Endothelial cell of umbilical vein (primary cell): ENCODE measurements around the gene SATB2. TPM values are rescaled to one million over a fixed set of nuclear protein-coding genes. Genes with fewer than 3 reads are reported as not detected.

Source experiments
- BruUV-seq: library from RNA; stranded (reverse); fragments of 400-500 nt; replicated peaks from 2 replicates; lab custom pipeline; 2021; lab: Mats Ljungman, UMichigan
- CTCF ChIA-PET: fragments of 300-600, 350-600 bp; sonication (Branson Sonifier 250); formaldehyde crosslinking; loops from one replicate; lab custom pipeline; 2021; ENCODE audit warnings: antibody characterized with exemption, inconsistent platforms; lab: Charles Lee
- POLR2A ChIA-PET: fragments of 300-600, 350-600 bp; sonication (Branson Sonifier 250); formaldehyde crosslinking; loops from one replicate; lab custom pipeline; 2021; ENCODE audit warnings: antibody characterized with exemption, inconsistent platforms; lab: Charles Lee
- DNase-seq: peaks from one replicate; pipeline ENCODE4 v3.0.0-alpha.2; 2011; ENCODE audit warnings: low read depth, low spot score
- FAIRE-seq: peaks from 2 replicates; lab custom pipeline; 2011; peaks lifted over from hg19 to GRCh38; lab: Jason Lieb, UNC
- H2AFZ ChIP-seq: 2 replicates; pipeline ENCODE4 v1.6.0; 2012; ENCODE audit warnings: low read depth, low read length, control low read depth, inconsistent platforms
- H3K27ac ChIP-seq: 2 replicates; pipeline ENCODE4 v1.5.1; 2011; ENCODE audit warnings: low read depth, mild to moderate bottlenecking, control low read depth, low read length, moderate library complexity; ENCODE audit not compliant: insufficient read depth
- H3K27me3 ChIP-seq, 2 experiments: 2 replicates each; pipeline versions ENCODE4 v1.6.0 to v1.6.1; 2011; ENCODE audit warnings: low read length in 2 of 2, mixed read lengths in 1 of 2; ENCODE audit not compliant: control insufficient read depth in 2 of 2, insufficient read depth in 2 of 2
- H3K36me3 ChIP-seq, 2 experiments: 2 replicates in 1 of 2; 3 replicates in 1 of 2; pipeline ENCODE4 v1.5.1; 2011; ENCODE audit warnings: low read length in 2 of 2, mild to moderate bottlenecking in 1 of 2, moderate library complexity in 1 of 2; ENCODE audit not compliant: control insufficient read depth in 2 of 2, insufficient read depth in 2 of 2; ENCODE audit errors: extremely low read depth in 1 of 2
- H3K4me1 ChIP-seq: 3 replicates; pipeline ENCODE4 v1.5.1; 2011; ENCODE audit warnings: mild to moderate bottlenecking, low read length; ENCODE audit not compliant: control insufficient read depth, insufficient read depth; ENCODE audit errors: extremely low read depth
- H3K4me2 ChIP-seq: 2 replicates; pipeline ENCODE4 v1.6.1; 2011; ENCODE audit warnings: low read length, control low read depth, mixed read lengths; ENCODE audit not compliant: insufficient read depth
- H3K4me3 ChIP-seq, 3 experiments: fragments of 200-600 bp in 1 of 3; sonication (generic), shearing (Covaris generic) in 1 of 3; replicated peaks in 1 of 3; 2 replicates each; pipeline ENCODE4 v1.5.1; 2011 to 2016; ENCODE audit warnings: control low read depth in 3 of 3, low read length in 3 of 3, mild to moderate bottlenecking in 2 of 3, inconsistent platforms in 1 of 3, low read depth in 1 of 3, moderate library complexity in 1 of 3; ENCODE audit not compliant: insufficient read depth in 1 of 3
- H3K79me2 ChIP-seq: 2 replicates; pipeline ENCODE4 v1.6.0; 2012; ENCODE audit warnings: low read length, inconsistent platforms; ENCODE audit not compliant: control insufficient read depth, insufficient read depth
- H3K9ac ChIP-seq: replicated peaks from 2 replicates; pipeline ENCODE3; 2011; ENCODE audit warnings: low read length, control low read depth; ENCODE audit not compliant: insufficient read depth; ENCODE audit errors: extremely low read depth
- H3K9me1 ChIP-seq: replicated peaks from 3 replicates; pipeline ENCODE4 v1.6.0; 2011; ENCODE audit warnings: mild to moderate bottlenecking, low read length; ENCODE audit not compliant: control insufficient read depth, insufficient read depth; ENCODE audit errors: extremely low read depth
- H3K9me3 ChIP-seq: replicated peaks from 2 replicates; pipeline ENCODE4 v1.5.1; 2012; ENCODE audit warnings: low read length, inconsistent platforms; ENCODE audit not compliant: control insufficient read depth, insufficient read depth
- H4K20me1 ChIP-seq: replicated peaks from 2 replicates; pipeline ENCODE3; 2011; ENCODE audit warnings: mild to moderate bottlenecking, low read length; ENCODE audit not compliant: control insufficient read depth, insufficient read depth; ENCODE audit errors: extremely low read depth
- EZH2 ChIP-seq: IDR thresholded peaks from 2 replicates; pipeline ENCODE4 v1.6.1; 2012; ENCODE audit warnings: borderline replicate concordance, low read depth, mild to moderate bottlenecking, moderate library complexity, low read length, inconsistent platforms; ENCODE audit not compliant: severe bottlenecking
- FOS ChIP-seq: IDR thresholded peaks from 2 replicates; pipeline ENCODE4 v1.6.1; 2011; ENCODE audit warnings: mild to moderate bottlenecking, low read length, moderate library complexity, borderline replicate concordance; ENCODE audit not compliant: insufficient read depth
- JUN ChIP-seq: IDR thresholded peaks from 2 replicates; pipeline ENCODE4 v1.6.1; 2011; ENCODE audit warnings: borderline replicate concordance, low read depth; ENCODE audit not compliant: insufficient read length, insufficient read depth
- MYC ChIP-seq: IDR thresholded peaks from one replicate; pipeline ENCODE4 v1.6.1; 2011; ENCODE audit warnings: mild to moderate bottlenecking, low read depth, low read length
- POLR2AphosphoS5 ChIP-seq: IDR thresholded peaks from 2 replicates; pipeline ENCODE4 v1.6.1; 2012; ENCODE audit warnings: low read depth, mild to moderate bottlenecking, control low read depth, low read length, moderate library complexity; ENCODE audit not compliant: insufficient read depth
- dilution Hi-C: fragments of 300-500 bp; cut with MboI; formaldehyde crosslinking; loops from one replicate; pipeline ENCODE4 v1.15.0; 2019; ENCODE audit warnings: low sequenced_read_pairs; ENCODE audit not compliant: extremely low pct_ligation_motif_present
- intact Hi-C: fragments of 100-400 bp; cut with micrococcal nuclease; formaldehyde crosslinking; loops from one replicate; pipeline ENCODE4 v1.10.0; 2022
- polyA plus RNA-seq, 4 experiments: library from polyadenylated mRNA; depleted of rRNA in 3 of 4; stranded (reverse) in 3 of 4; unstranded in 1 of 4; fragments of >200 nt; gene quantifications; 2 replicates each; pipeline versions ENCODE4 v1.2.1 to v1.2.3, GENCODE V29; 2011 to 2012; ENCODE audit warnings: missing spikeins in 1 of 4
- total RNA-seq: library from RNA; stranded (reverse); gene quantifications from 2 replicates; pipeline ENCODE4 v1.2.3, GENCODE V29; 2021
- TF ChIP-seq, protein P1 (sequence below), 2 donors: IDR thresholded peaks; 1 replicate in 1 of 2; 2 replicates in 1 of 2; pipeline ENCODE4 v1.5.1; 2011; ENCODE audit warnings: low read length in 2 of 2, mild to moderate bottlenecking in 2 of 2, moderate library complexity in 2 of 2, control low read depth in 1 of 2, inconsistent platforms in 1 of 2, low read depth in 1 of 2; ENCODE audit not compliant: insufficient read depth in 1 of 2; ENCODE audit errors: extremely low read depth in 1 of 2
- TF ChIP-seq, protein P2 (sequence below): IDR thresholded peaks from 2 replicates; pipeline ENCODE4 v1.6.1; 2011; ENCODE audit not compliant: insufficient read depth, insufficient read length

The SATB2 gene
- total and polyA plus RNA-seq, 2 donors (not counting 3 experiments of a cell fraction or from before 2014, with no cell fraction given), result 0.47 to 1.1 TPM

DNA sequence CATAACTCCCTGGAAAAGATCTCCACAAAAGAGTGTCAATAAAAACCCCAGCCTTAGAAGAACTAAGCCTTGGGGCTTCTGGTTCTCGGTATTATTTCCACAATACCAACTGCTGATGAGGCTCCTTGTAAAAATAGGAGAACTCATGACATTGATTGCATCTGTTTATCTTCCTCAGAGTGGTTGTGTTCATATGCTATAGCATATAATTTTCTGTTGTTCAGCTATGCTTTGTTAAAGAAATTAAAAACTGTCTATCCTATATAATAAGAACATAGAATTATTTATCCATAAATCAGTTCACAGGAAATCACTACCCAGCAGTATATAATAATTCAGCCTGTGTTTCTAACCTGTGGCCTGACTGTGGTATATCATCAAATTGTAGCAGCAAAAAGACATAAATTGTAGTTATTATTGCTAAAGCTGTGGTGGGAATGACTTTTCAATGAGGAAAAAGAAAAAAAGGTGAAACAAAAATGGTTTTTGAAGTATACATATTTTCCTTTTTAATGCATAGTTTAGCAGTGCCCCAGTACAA is 68.9 kb downstream of the SATB2 start:
- TF ChIP-seq EZH2 (no peak), FOS (no peak), JUN (no peak), MYC (no peak)
- TF ChIP-seq, protein P1, sequence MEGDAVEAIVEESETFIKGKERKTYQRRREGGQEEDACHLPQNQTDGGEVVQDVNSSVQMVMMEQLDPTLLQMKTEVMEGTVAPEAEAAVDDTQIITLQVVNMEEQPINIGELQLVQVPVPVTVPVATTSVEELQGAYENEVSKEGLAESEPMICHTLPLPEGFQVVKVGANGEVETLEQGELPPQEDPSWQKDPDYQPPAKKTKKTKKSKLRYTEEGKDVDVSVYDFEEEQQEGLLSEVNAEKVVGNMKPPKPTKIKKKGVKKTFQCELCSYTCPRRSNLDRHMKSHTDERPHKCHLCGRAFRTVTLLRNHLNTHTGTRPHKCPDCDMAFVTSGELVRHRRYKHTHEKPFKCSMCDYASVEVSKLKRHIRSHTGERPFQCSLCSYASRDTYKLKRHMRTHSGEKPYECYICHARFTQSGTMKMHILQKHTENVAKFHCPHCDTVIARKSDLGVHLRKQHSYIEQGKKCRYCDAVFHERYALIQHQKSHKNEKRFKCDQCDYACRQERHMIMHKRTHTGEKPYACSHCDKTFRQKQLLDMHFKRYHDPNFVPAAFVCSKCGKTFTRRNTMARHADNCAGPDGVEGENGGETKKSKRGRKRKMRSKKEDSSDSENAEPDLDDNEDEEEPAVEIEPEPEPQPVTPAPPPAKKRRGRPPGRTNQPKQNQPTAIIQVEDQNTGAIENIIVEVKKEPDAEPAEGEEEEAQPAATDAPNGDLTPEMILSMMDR (IDR thresholded peaks at IDR 0.05; ENCODE audit: extremely low read depth in 1 of 2, insufficient read depth in 1 of 2, low read depth in 1 of 2, low read length in 2 of 2), result no peak
- Histone ChIP-seq H3K9me1 (no peaks in the 10 kb centered on the region), H3K4me3 (no peak overlapping the region), H3K4me1 (no peaks in the 10 kb centered on the region), H2AFZ (no peak overlapping the region), H4K20me1 (no peaks in the 10 kb centered on the region), H3K27ac (no peak overlapping the region), H3K9me3 (no peaks in the 10 kb centered on the region), H3K9ac (no peak overlapping the region), H3K4me2 (no peak overlapping the region), H3K79me2 (no peaks in the 10 kb centered on the region), H3K36me3 (no peaks in the 10 kb centered on the region), H3K27me3 (no peaks in the 10 kb centered on the region)
- BruUV-seq, result no TSS peak
- no peak for DNase-seq
- FAIRE-seq, result no peak
- CTCF ChIA-PET, result no interaction called here
- intact Hi-C loops (no loop called here), dilution Hi-C loops (no loop called here)
- POLR2A ChIA-PET, result no interaction called here

DNA sequence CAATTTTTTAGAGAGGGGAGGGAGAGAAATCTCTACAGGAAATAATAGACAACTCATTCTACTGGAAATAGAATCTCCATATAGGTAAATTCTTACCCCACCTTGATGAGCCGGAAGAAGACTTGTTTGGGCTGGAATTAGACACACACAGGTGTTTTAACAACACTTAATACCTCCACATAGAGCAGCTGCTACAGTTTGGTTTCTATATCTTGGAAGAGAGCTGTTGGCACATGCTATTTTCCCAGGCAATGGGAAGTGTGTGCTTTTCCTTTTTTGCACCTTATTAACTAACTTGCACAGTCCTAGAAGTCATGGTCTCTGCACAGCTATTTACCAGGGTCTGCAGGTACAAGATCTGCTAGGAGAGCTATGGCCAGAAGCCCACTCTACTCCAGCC is 73.7 kb downstream of the SATB2 start:
- Histone ChIP-seq H3K9me3 (no peaks in the 10 kb centered on the region), H3K4me2 (no peak overlapping the region), H3K79me2 (no peaks in the 10 kb centered on the region), H3K9me1 (peaks cover under 1% of the 10 kb centered on the region), H2AFZ (no peak overlapping the region), H3K27me3 (peaks cover 3 to 8% of the 10 kb centered on the region in 2 experiments), H4K20me1 (no peaks in the 10 kb centered on the region), H3K36me3 (no peaks in the 10 kb centered on the region), H3K4me3 (no peak overlapping the region), H3K27ac (no peak overlapping the region), H3K9ac (no peak overlapping the region), H3K4me1 (peaks cover 5% of the 10 kb centered on the region)
- FAIRE-seq (no peak), DNase-seq (no peak)
- ChIA-PET POLR2A (no interaction called here), CTCF (no interaction called here)
- dilution Hi-C loops (no loop called here), intact Hi-C loops (no loop called here)
- no TSS peak for BruUV-seq
- TF ChIP-seq FOS (no peak), POLR2AphosphoS5 (no peak), EZH2 (no peak), JUN (no peak)
- TF ChIP-seq, protein P1 (IDR thresholded peaks at IDR 0.05; ENCODE audit: extremely low read depth in 1 of 2, insufficient read depth in 1 of 2, low read depth in 1 of 2, low read length in 2 of 2), result no peak
- TF ChIP-seq, protein P2, sequence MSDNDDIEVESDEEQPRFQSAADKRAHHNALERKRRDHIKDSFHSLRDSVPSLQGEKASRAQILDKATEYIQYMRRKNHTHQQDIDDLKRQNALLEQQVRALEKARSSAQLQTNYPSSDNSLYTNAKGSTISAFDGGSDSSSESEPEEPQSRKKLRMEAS, result no peak
